Mammary epithelial cell (primary cell): ENCODE results near the gene TUBA8.

Source experiments
- CTCF ChIP-seq, 2 donors: IDR thresholded peaks in 1 of 2; conservative IDR thresholded peaks in 1 of 2; 2 replicates each; pipeline ENCODE4 v1.5.1; 2011 to 2012; ENCODE audit warnings: inconsistent platforms in 2 of 2, low read length in 2 of 2, mild to moderate bottlenecking in 2 of 2, control low read depth in 1 of 2, low read depth in 1 of 2; ENCODE audit not compliant: insufficient read depth in 1 of 2; ENCODE audit errors: extremely low read depth in 1 of 2
- EZH2 ChIP-seq: IDR thresholded peaks from 2 replicates; pipeline ENCODE4 v1.6.1; 2012; ENCODE audit warnings: low read length, inconsistent platforms, borderline replicate concordance

DNA sequence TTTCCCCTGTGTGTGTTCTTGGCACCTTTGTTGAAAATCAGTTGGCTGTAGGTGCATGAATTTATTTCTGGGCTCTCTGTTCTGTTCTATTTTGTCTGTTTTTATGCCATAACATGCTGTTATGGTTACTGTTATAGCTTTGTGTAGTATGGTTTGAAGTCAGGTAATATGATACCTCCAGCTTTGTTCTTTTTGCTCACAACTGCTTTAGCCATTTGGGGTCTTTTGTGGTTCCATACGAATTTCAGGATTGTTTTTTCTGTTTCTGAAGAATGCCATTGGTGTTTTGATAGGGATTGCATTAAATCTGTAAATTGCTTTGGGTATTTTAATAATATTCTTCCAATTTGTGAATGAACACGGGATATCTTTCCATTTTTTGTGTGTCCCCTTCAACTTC lies 28.1 kb upstream of the TUBA8 start:
- no peak for TF ChIP-seq CTCF (conservative IDR thresholded peaks at IDR 0.05 in 1 of 2, IDR thresholded peaks at IDR 0.05 in 1 of 2; ENCODE audit: extremely low read depth in 1 of 2, insufficient read depth in 1 of 2, low read depth in 1 of 2, low read length in 2 of 2)
- TF ChIP-seq EZH2: no peak
